H1 (cell line): ENCODE measurements around the gene RNF149. TPM values are rescaled to one million over a fixed set of nuclear protein-coding genes. Genes with fewer than 3 reads are reported as not detected.

Source experiments
- CTCF ChIA-PET: fragments of 300-600 bp; sonication (Branson Sonifier 250); formaldehyde crosslinking; loops from one replicate; lab custom pipeline; 2021; ENCODE audit not compliant: partially characterized antibody; lab: Charles Lee
- POLR2A ChIA-PET: fragments of 300-600 bp; sonication (Branson Sonifier 250); formaldehyde crosslinking; loops from one replicate; lab custom pipeline; 2021; ENCODE audit warnings: inconsistent platforms; ENCODE audit not compliant: partially characterized antibody; lab: Charles Lee
- DNase-seq, 2 experiments: peaks; one replicate each; pipeline versions ENCODE4 v3.0.0 to v3.0.0-alpha.2; 2010 to 2022; ENCODE audit warnings: low spot score in 2 of 2, low read depth in 1 of 2, mixed read lengths in 1 of 2
- FAIRE-seq: peaks from 2 replicates; lab custom pipeline; 2011; peaks lifted over from hg19 to GRCh38; lab: Jason Lieb, UNC
- H2AFZ ChIP-seq: 2 replicates; pipeline ENCODE4 v1.8.1; 2012; ENCODE audit warnings: low read length, inconsistent platforms
- H2AK5ac ChIP-seq: 2 replicates; pipeline ENCODE4 v1.6.1; 2013; ENCODE audit warnings: low read depth, low read length
- H2BK120ac ChIP-seq: replicated peaks from 2 replicates; pipeline ENCODE3; 2013; ENCODE audit warnings: low read depth, low read length, inconsistent platforms
- H2BK12ac ChIP-seq: 2 replicates; pipeline ENCODE4 v1.6.1; 2013; ENCODE audit warnings: low read depth, low read length
- H2BK15ac ChIP-seq: 2 replicates; pipeline ENCODE4 v1.6.1; 2013; ENCODE audit warnings: low read length
- H2BK20ac ChIP-seq: 2 replicates; pipeline ENCODE4 v1.6.1; 2013; ENCODE audit warnings: low read length
- H2BK5ac ChIP-seq: 2 replicates; pipeline ENCODE4 v1.6.1; 2013; ENCODE audit warnings: low read depth, low read length
- H3K14ac ChIP-seq: 2 replicates; pipeline ENCODE4 v1.6.1; 2013; ENCODE audit warnings: inconsistent platforms; ENCODE audit not compliant: insufficient read length
- H3K18ac ChIP-seq: 2 replicates; pipeline ENCODE4 v1.6.1; 2013; ENCODE audit warnings: low read length; ENCODE audit errors: extremely low read depth
- H3K23ac ChIP-seq: 2 replicates; pipeline ENCODE4 v1.6.1; 2013; ENCODE audit warnings: inconsistent platforms; ENCODE audit not compliant: insufficient read length
- H3K23me2 ChIP-seq: 2 replicates; pipeline ENCODE4 v1.6.1; 2013; ENCODE audit warnings: low read depth, low read length
- H3K27ac ChIP-seq: 2 replicates; pipeline ENCODE4 v1.6.1; 2011; ENCODE audit warnings: low read depth, low read length, inconsistent platforms
- H3K27me3 ChIP-seq, 4 experiments: replicated peaks in 1 of 4; 1 replicate in 1 of 4; 2 replicates in 3 of 4; pipeline versions ENCODE4 v1.6.1 to v1.8.1; 2011 to 2013; ENCODE audit warnings: low read length in 3 of 4, mild to moderate bottlenecking in 3 of 4, inconsistent platforms in 2 of 4, mixed read lengths in 2 of 4, moderate library complexity in 1 of 4; ENCODE audit not compliant: control insufficient read depth in 3 of 4, insufficient read depth in 3 of 4; ENCODE audit errors: extremely low read depth in 1 of 4
- H3K36me3 ChIP-seq, 4 experiments: 2 replicates each; pipeline versions ENCODE4 v1.6.1 to v1.8.1; 2011 to 2013; ENCODE audit warnings: mild to moderate bottlenecking in 4 of 4, low read length in 3 of 4, moderate library complexity in 2 of 4, control low read depth in 1 of 4, inconsistent platforms in 1 of 4; ENCODE audit not compliant: insufficient read depth in 4 of 4, control insufficient read depth in 2 of 4
- H3K4ac ChIP-seq: replicated peaks from 2 replicates; pipeline ENCODE3; 2013; ENCODE audit warnings: low read length, low read depth, mixed read lengths, inconsistent platforms; ENCODE audit not compliant: insufficient read length
- H3K4me1 ChIP-seq, 4 experiments: replicated peaks in 1 of 4; 1 replicate in 1 of 4; 2 replicates in 3 of 4; pipeline versions ENCODE4 v1.6.1 to v1.8.1; 2011 to 2013; ENCODE audit warnings: low read length in 3 of 4, inconsistent platforms in 2 of 4, mixed read lengths in 1 of 4; ENCODE audit not compliant: insufficient read depth in 4 of 4, control insufficient read depth in 3 of 4
- H3K4me2 ChIP-seq, 2 experiments: 2 replicates each; pipeline versions ENCODE4 v1.6.1 to v1.8.1; 2011 to 2013; ENCODE audit warnings: low read depth in 2 of 2, low read length in 2 of 2, control low read depth in 1 of 2, inconsistent platforms in 1 of 2, mild to moderate bottlenecking in 1 of 2; ENCODE audit not compliant: insufficient read depth in 1 of 2
- H3K4me3 ChIP-seq, 4 experiments: fragments of 200-600, 300-600 bp in 1 of 4; sonication (generic), shearing (Covaris generic), sonication (Bioruptor Twin) in 1 of 4; 2 replicates each; pipeline versions ENCODE4 v1.5.1 to v1.8.1; 2011 to 2016; ENCODE audit warnings: low read length in 4 of 4, low read depth in 3 of 4, control low read depth in 2 of 4, inconsistent platforms in 2 of 4, mild to moderate bottlenecking in 2 of 4, mixed read lengths in 1 of 4, moderate library complexity in 1 of 4; ENCODE audit not compliant: insufficient read depth in 2 of 4; ENCODE audit errors: extremely low read depth in 1 of 4
- H3K56ac ChIP-seq: replicated peaks from 2 replicates; pipeline ENCODE3; 2013; ENCODE audit warnings: low read depth, mild to moderate bottlenecking, mixed read lengths, low read length, inconsistent platforms; ENCODE audit not compliant: insufficient read length
- H3K79me1 ChIP-seq: 2 replicates; pipeline ENCODE4 v1.6.1; 2013; ENCODE audit warnings: low read depth, low read length, control low read depth
- H3K79me2 ChIP-seq, 2 experiments: 2 replicates each; pipeline versions ENCODE4 v1.6.1 to v1.8.1; 2012 to 2013; ENCODE audit warnings: low read length in 2 of 2, mild to moderate bottlenecking in 2 of 2, inconsistent platforms in 1 of 2; ENCODE audit not compliant: insufficient read depth in 2 of 2, control insufficient read depth in 1 of 2
- H3K9ac ChIP-seq, 4 experiments: replicated peaks in 1 of 4; 1 replicate in 1 of 4; 2 replicates in 3 of 4; pipeline versions ENCODE4 v1.6.1 to v1.8.1; 2011 to 2013; ENCODE audit warnings: low read depth in 3 of 4, low read length in 3 of 4, control low read depth in 2 of 4, mild to moderate bottlenecking in 2 of 4, moderate library complexity in 2 of 4, inconsistent platforms in 1 of 4; ENCODE audit errors: extremely low read depth in 1 of 4
- H3K9me3 ChIP-seq, 2 experiments: 2 replicates each; pipeline versions ENCODE4 v1.6.1 to v1.8.1; 2012 to 2013; ENCODE audit warnings: mild to moderate bottlenecking in 2 of 2, moderate library complexity in 2 of 2, control low read depth in 1 of 2, inconsistent platforms in 1 of 2, low read depth in 1 of 2, low read length in 1 of 2, mixed read lengths in 1 of 2; ENCODE audit not compliant: insufficient read depth in 2 of 2
- H4K20me1 ChIP-seq, 2 experiments: replicated peaks in 1 of 2; 2 replicates each; pipeline versions ENCODE3 to v1.8.1; 2011 to 2013; ENCODE audit warnings: inconsistent platforms in 2 of 2, low read length in 2 of 2, mild to moderate bottlenecking in 1 of 2; ENCODE audit not compliant: insufficient read depth in 2 of 2, control insufficient read depth in 1 of 2
- H4K5ac ChIP-seq: 2 replicates; pipeline ENCODE4 v1.6.1; 2013; ENCODE audit warnings: low read length, low read depth, mixed read lengths, inconsistent platforms; ENCODE audit not compliant: insufficient read length
- H4K8ac ChIP-seq: 2 replicates; pipeline ENCODE4 v1.8.0; 2013; ENCODE audit warnings: mild to moderate bottlenecking, moderate library complexity, low read length, inconsistent platforms; ENCODE audit not compliant: insufficient read depth; ENCODE audit errors: extremely low read depth
- H4K91ac ChIP-seq: replicated peaks from 2 replicates; pipeline ENCODE3; 2013; ENCODE audit warnings: low read length, mixed read lengths, inconsistent platforms; ENCODE audit not compliant: insufficient read length
- CTBP2 ChIP-seq: IDR thresholded peaks from 2 replicates; pipeline ENCODE4 v1.7.0; 2011; ENCODE audit warnings: borderline replicate concordance, mild to moderate bottlenecking, moderate library complexity, mixed read lengths, low read length; ENCODE audit not compliant: insufficient read depth, insufficient read length
- WGBS, 2 experiments: shearing (Covaris generic) in 1 of 2; methylation state at CpG; one replicate each; pipeline versions ENCODE4 v1.1.6 to v1.1.7; 2013 to 2015; ENCODE audit warnings: low lambda C conversion rate in 2 of 2, mixed read lengths in 2 of 2, inconsistent platforms in 1 of 2, low coverage in 1 of 2, missing lambda C conversion rate in 1 of 2; ENCODE audit not compliant: insufficient replicate concordance in 2 of 2, insufficient coverage in 1 of 2, insufficient read length in 1 of 2; ENCODE audit errors: extremely low coverage in 1 of 2, missing lambda C conversion rate in 1 of 2; 5-methylcytosine and 5-hydroxymethylcytosine counted together
- polyA plus RNA-seq, 7 experiments: library from polyadenylated mRNA; depleted of rRNA in 3 of 7; stranded (reverse) in 5 of 7; unstranded in 2 of 7; fragments of >200 nt in 5 of 7; fragments of 200-250 nt in 2 of 7; gene quantifications; 1 replicate in 5 of 7; 2 replicates in 1 of 7; 4 replicates in 1 of 7; pipeline versions ENCODE4 v1.2.1 to v1.2.3, GENCODE V29; 2011 to 2013; ENCODE audit warnings: missing spikeins in 2 of 7, mixed read lengths in 2 of 7
- total RNA-seq: library from RNA; stranded (reverse); fragmentation: NEBNext Ultra II Directional; extraction: Animal tissue kit (Norgen Biotek cat#: 25700); gene quantifications from 2 replicates; pipeline ENCODE4 v1.2.1, GENCODE V29; 2021

The RNF149 gene
- total and polyA plus RNA-seq, 2 of the 8 experiments (the other 6 are each of a cell fraction or from before 2014, with no cell fraction given): 16.6 to 28.2 TPM

- CTCF ChIA-PET: interaction anchor here (1.6 to 3.0 kb wide), 3 partner anchors 21 to 76 kb away, joined by 3 to 7 read pairs (median 6); partner anchors contain the start of gene CREG2
- FAIRE-seq (no peak), DNase-seq (no peak)
- no peak for TF ChIP-seq CTBP2
Observed at GRCh38 chr2:101311696-101312017, 3.2 kb upstream of the RNF149 start.

More at GRCh38 chr2:101311696-101312017, 3.2 kb upstream of the RNF149 start:
- peaks cover 0 to 9% (median 0%) of the 10 kb centered on the region in 4 experiments; a peak in 3 of 7 replicates for H3K27me3 ChIP-seq
- POLR2A ChIA-PET: no interaction called here
- H3K4me3 ChIP-seq: no peak overlapping the region
- H2BK15ac ChIP-seq: no peak overlapping the region
- H3K9me3 ChIP-seq: no peaks in the 10 kb centered on the region
- no peak overlapping the region for H3K4ac ChIP-seq
- no peak overlapping the region for H3K27ac ChIP-seq
- no peak overlapping the region for H4K91ac ChIP-seq
- H3K18ac ChIP-seq: no peak overlapping the region
- no peak overlapping the region for H2BK120ac ChIP-seq
- peaks cover 0 to 6% (median 4%) of the 10 kb centered on the region in 4 experiments; a peak in 5 of 7 replicates for H3K4me1 ChIP-seq
- peaks cover 12% of the 10 kb centered on the region; the same call in 1 of the 2 replicates for H3K23me2 ChIP-seq
- no peak overlapping the region for H2BK20ac ChIP-seq
- no peak overlapping the region for H2AK5ac ChIP-seq
- H3K14ac ChIP-seq: no peak overlapping the region
- H2BK5ac ChIP-seq: no peak overlapping the region
- H4K20me1 ChIP-seq: peaks cover 6 to 7% of the 10 kb centered on the region in 2 experiments
- H3K9ac ChIP-seq: no peak overlapping the region
- H4K5ac ChIP-seq: no peak overlapping the region
- H3K36me3 ChIP-seq: no peaks in the 10 kb centered on the region
- H3K79me2 ChIP-seq: peaks cover 0 to 18% of the 10 kb centered on the region in 2 experiments; a peak in 2 of 4 replicates
- no peak overlapping the region for H2BK12ac ChIP-seq
- H4K8ac ChIP-seq: no peak overlapping the region
- H3K56ac ChIP-seq: no peak overlapping the region
- H3K79me1 ChIP-seq: 0 out of 2 replicates have a peak, but pooled peaks cover 4% of the 10 kb centered on the region
- H2AFZ ChIP-seq: no peak overlapping the region
- H3K4me2 ChIP-seq: no peak overlapping the region
- no peak overlapping the region for H3K23ac ChIP-seq
- WGBS, 2 experiments: 86% methylated on average over 3 of the region's 3 CpGs; no CpG with 5 or more reads in 1 of the 2 experiments
